Fibroblast of skin of right quadriceps (primary cell): ENCODE measurements around the gene CORO2A.

Source experiments
- DNase-seq: peaks from one replicate; pipeline ENCODE4 v3.0.0-alpha.2; 2013

Gene CORO2A, protein sequence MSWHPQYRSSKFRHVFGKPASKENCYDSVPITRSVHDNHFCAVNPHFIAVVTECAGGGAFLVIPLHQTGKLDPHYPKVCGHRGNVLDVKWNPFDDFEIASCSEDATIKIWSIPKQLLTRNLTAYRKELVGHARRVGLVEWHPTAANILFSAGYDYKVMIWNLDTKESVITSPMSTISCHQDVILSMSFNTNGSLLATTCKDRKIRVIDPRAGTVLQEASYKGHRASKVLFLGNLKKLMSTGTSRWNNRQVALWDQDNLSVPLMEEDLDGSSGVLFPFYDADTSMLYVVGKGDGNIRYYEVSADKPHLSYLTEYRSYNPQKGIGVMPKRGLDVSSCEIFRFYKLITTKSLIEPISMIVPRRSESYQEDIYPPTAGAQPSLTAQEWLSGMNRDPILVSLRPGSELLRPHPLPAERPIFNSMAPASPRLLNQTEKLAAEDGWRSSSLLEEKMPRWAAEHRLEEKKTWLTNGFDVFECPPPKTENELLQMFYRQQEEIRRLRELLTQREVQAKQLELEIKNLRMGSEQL

DNA sequence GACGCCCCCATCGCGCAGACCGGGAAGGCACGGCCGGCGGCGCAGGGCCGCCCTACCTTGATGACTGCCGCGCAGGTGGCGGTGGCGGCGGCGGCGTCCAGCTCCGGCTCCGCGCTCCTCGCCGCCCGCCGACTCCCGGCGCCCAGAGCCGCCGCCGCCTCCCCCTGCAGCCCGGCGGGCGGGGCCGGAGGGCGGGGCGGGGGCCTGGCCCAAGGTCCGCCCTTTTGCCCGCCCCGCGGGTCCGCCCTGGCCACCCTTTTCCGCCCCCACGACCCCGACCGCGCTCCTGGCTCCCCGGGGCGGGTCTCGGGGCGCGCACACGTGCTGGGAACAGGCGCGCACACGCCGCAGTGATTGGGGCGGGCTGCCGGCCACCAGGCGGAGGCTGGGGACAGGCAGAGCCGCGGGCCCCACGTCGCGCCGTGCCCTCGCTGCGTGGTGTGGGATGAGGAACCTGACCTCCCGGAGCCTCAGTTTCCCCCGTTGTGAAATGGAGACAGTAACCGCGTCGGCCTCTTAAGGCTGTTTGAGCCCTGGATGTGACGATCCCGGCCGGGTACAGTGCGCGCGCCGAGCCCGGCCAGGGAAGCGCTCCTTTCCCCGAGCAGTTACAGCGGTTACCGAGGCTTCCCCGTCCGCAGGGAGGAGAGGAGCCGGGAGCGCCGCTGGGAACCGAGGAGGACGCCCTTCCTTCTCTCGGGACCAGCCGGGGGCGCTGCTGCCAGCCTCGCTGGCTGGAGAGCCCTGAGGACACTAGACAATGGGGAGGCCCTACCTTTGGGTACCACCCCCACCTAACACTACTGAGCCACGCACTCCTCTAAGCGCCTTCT is at the start of gene CORO2A:
Gene CORO2A, minus strand, starts transcription at position 135 of the 833 bp plus-strand sequence. CDS start 34,977 bp downstream, outside the sequence.
- peak; percentile 60 for DNase-seq

DNA sequence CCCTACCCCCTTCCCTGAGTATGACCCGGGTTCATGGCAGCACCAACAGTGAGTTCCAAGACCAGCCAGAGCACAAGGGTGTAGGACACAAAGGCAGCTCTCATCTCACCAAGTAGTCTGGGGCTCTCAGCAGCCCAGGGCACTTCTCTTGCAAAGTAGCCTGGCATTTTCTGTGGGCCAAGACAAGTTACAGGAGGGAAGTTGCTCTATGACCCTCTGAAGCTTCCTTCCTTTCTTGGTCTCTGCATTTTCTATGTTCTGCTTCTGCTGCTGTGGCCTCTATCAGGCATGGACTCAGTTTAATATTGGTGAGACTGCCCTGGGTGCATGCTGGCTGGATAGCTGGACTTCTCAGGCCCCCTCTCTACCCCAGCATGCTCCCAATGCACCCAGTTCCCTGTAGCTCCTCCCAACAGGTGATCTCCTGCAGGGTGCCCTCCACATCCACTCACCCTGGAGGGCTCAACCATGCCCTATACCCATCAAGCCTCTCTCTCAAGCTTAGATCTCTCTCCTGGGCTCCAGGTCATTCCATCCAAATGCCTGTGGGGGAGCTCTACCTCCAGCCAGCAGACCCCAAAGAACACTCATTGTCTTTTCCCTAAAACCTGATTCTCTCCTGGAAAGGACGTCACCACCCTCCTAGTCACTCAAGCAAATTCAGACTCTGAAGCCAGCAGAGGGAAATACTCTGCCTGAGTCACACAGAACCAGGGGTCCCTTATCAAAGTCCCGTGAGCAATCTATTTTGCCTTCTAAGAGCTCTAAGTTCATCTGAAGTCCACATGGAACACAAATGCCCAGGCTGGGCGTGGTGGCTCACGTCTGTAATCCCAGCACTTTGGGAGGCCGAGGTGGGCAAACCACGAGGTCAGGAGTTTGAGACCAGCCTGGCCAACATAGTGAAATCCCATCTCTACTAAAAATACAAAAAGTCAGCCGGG is 49.2 kb upstream of the CORO2A start:
- DNase-seq: no peak

DNA sequence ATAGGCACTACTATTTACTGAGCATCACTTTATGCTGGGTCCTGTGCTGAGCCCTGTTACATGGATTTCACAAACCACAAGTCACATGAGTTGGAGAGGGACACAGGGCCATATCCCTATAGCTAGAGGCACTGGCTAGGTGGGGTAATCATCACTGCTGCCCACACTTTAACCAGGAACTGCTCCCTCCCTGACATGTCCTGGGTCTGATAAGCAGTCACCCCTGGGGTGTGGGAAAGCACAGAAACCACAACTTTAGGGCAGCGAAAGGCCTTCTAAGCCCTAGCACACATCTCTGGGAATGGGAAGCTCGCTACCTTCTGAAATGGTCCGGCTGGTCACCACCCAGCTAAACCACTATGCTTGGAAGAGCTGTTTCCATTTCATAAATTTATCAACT is 48.0 kb upstream of the CORO2A start:
- no peak for DNase-seq

DNA sequence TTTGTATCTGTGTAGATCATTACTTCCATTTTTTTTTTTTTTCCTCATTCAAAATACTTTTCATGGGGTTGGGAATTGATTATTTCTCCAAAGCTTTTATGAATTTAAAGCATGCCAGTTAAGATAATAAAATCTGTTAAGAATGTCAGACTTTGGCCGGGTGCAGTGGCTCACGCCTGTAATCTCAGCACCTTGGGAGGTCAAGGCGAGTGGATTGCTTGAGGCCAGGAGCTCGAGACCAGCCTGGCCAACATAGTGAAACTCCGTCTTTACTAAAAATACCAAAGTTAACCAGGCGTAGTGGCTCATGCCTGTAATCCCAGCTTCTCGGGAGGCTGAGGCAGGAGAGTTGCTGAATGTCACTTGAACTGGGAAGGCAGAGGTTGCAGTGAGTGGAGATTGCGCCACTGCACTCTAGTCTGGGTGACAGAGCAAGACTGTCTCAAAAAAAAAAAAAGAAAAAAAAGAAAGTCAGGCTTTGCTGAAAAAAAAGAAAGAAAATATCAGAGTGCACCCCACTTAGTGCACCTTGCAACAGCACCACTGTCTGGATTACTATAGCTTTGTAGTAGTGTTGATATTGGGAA is 44.6 kb upstream of the CORO2A start:
- DNase-seq: no peak

DNA sequence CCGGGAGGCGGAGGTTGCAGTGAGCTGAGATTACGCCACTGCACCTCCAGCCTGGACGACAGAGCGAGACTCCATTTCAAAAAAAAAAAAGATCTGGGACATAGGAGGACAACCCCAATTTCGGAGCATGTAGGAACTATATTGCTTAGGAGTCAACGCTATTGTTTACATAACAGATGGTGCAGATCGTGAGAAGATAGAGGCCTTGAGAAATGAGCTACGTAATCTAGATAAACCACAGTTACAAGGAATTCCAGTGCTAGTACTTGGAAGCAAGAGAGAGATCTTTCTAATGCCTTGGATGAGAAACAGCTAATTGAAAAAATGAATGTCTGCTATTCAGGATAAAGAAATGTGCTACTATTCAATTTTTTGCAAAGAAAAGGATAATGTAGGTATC is 42.7 kb upstream of the CORO2A start:
- no peak for DNase-seq

DNA sequence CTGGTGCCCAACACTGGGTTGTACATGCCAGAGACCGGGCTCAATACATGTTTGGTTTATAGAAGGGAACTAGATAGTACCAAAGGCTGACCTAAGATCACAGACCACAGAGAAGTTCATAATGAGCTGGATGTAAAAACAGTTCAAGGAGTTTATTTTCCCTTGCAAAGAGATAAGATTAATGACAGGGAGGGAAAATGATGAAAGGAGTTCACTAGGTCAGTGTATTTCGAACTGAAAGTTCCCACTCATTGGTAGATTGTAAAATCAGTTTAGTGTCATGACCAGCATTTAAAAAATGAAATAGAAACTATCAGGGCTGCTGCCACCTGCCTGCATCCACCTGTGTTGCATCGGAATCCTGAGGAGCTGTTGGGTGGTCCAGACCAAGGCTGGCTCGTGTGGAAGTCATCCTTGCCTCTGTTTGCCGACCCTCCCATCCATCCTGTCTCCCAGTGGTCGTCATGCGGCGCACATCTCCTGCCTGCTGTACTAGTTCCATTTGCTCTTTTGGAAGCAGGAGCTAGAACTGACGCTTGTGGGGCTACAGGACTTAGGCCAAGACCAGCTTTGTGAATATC is 41.9 kb upstream of the CORO2A start:
- DNase-seq: no peak

DNA sequence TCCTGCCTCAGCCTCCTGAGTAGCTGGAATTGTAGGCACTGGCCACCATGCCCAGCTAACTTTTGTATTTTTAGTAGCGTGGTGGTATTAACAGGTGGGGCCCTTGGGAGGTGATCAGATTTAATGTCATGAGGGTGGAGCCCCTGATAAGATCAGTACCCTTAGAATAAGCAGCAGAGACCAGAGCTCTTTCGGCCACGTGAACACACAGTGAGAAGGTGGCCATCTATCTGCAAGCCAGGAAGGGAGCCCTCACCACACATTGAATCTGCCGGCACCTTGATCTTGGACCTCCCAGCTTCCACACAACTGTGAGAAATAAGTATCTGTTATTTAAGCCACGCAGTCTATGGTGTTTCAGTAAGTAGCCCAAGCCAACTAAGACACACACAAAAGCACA is 40.5 kb upstream of the CORO2A start:
- DNase-seq: no peak

DNA sequence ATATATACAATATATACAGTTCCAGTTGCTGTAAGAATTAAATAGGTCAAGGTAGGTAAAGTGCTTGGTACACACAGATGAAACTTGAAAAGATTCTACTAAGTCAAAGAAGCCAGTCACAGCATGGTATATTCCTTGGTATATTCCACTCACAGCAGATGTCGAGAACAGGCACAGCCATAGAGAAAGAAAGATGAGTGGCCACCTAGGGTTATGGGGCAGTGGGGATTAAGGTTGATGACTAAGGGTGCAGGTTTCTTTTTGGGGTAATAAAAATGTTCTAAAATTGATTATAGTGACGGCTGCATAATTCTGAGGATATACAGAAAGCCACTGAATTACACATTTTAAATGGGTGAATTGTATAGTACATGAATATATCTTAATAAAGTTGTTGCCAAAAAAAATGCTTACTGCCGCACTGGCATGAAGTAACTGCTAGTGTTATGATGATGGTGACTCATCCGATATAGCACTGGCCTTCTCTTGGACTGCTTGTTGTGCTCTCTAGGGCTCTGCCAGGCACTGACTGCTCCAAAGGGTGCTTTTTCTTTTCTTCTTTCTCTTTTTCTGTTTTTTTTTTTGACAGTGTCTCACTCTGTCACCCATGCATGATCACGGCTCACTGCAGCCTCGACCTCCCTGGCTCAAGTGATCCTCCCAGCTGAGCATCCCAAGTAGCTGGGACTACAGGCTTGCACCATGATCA is 39.5 kb upstream of the CORO2A start:
- DNase-seq: peak; percentile 81

DNA sequence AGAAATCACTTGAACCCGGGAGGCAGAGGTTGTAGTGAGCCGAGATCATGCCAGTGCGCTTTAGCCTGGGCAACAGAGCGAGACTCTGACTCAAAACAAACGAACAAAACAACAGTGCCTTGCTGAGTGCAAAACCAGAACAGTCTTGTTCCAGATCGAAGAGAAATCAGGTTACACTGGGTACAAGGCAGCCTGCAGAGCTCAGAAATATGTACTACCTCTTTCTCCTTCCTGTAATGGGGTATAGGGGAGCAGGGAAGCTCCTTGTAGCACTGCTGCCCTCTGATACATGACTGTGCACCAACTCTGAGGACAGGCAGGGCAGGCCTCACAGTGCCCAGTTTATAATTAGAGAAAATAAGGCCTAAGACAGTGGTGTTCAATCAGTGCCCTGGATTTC is 38.4 kb upstream of the CORO2A start:
- no peak for DNase-seq

DNA sequence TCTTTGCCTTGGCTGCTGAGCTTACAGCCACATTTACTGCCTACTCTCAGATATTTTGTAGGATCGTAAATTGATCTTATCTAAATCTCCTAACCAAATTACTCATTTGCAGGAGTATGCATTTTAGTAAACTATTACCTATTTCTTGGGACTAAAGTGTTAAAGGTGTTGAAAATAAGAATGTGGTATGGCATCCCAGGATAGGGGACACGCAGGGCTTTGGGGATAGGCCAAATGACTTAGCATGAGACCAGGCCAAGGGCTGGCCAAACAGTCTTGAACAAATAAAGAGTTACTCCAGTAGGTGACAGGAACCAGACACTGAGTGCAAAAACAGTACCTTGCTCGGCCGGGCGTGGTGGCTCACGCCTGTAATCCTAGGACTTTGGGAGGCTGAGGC is 37.9 kb upstream of the CORO2A start:
- DNase-seq: no peak

DNA sequence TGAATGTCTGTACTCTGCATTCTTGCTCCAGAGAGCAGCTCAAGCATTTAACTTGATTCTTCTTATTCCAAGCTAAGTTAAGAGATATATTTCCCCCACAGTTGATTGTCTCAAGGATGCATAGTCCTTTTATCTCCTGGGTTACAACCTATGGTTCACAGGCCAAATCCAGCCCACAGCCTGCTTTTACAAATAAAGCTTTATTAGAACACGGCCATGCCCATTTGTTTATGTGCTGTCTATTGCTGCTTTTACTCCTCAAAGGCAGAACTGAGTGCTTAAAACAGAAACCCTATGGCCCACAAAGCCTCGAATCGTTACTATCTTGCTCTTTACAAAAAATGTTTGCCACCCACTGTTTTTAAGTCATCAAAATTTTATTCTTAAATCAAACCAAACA is 37.2 kb upstream of the CORO2A start:
- DNase-seq: no peak

DNA sequence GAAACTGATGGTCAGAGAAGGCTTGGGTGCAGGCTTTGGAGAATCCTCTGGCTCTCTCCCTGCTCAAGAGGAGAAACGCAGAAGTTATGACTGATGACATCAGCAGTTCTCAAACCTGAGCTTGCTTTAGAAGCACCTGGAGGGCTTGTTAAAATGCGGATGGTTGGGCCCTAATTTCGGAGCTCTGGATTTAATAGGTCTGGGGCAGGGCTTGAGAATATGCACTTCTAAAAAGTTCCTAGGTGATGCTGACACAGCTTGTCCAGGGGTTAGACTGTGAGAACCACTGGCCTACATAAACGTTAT is 36.6 kb upstream of the CORO2A start:
- no peak for DNase-seq

DNA sequence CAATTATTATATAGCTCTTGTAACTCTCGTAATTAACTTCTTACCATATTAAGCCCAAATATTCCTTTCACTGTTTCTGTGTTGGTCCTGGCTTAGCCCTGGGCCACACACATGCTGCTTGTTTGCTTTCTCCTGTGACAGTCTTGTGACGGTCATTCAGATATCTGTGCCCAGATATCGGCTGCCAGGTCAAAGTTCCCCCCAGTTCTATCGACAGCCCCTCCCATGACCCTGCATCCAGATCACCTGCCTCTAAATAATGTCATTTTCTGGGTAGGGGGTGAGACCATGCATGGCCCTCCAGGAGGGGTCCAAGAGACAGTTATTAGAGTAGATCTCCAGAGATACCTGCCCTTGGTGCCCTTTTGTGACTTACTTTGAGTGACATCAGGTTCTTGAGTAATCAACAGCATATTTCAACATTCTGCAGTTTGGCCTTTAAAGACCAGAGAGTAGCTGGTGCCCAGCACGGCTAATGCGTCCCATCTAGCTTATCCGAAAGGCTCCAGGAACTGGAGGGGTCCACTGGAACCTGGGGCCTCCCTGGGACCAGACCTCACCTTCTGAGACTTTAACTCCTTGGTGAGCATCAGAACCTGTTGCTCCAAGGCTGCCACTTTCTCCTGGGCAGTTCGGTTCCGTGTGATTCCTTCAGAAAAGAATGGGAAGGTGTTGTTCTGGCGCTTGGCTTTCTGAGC is 36.1 kb upstream of the CORO2A start:
- no peak for DNase-seq

DNA sequence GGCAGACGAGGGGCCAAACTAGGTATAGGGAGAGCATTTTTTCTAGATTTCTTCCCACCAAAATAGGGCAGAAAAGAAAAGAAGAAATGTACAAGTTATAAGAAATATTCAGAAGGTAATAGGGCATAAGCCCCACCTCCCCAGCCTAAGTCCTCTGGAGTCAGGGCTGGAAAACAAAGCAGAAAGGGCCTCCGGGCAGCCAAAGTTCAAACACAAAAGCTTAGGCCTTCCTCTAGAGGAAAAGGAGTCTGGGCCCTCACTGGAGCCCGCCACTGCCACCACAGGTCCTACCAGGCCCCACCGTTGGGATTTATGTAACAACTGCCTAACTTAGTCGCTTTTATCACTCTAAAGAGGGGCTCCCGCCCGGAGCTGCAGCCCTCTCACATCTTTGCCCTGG is 35.4 kb upstream of the CORO2A start:
- DNase-seq: no peak

DNA sequence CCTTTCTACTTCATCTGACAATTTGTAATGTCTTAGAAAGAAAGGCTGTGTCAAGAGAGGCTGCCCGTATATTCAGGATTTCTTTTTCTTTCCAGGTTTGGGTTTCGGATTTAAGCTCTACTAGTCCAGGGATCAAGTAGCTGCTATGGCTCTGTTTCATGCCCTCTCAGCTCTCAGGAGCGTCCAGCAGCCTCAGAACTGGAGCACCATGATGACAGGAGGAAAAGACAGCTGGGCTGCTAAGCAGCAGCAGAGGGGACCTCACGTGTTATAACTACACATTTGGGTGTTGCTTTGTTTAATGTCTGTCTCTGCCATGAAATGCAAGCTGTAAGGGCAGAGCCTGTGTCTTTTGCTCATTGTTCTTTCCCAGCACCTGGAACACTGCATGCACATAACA is 34.5 kb upstream of the CORO2A start:
- DNase-seq: no peak

DNA sequence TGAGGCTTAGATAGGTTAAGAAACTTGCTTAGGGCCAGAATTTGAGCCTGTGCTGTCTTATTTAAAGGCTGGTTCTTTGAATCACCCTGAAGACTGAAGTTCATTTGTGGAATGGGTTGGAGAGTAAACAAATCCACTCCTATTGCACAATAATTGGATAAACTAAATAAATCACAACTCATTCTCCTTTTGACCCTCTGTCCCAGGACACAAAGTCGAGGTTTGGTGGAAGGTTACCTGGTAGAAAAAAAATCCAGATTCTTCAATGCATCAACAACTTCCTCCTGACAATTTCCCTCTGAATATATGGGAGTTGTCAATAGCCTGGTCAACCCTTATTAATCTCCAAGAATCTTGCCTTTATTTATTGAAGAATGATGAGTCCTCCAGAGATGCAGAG is 34.1 kb upstream of the CORO2A start:
- no peak for DNase-seq

DNA sequence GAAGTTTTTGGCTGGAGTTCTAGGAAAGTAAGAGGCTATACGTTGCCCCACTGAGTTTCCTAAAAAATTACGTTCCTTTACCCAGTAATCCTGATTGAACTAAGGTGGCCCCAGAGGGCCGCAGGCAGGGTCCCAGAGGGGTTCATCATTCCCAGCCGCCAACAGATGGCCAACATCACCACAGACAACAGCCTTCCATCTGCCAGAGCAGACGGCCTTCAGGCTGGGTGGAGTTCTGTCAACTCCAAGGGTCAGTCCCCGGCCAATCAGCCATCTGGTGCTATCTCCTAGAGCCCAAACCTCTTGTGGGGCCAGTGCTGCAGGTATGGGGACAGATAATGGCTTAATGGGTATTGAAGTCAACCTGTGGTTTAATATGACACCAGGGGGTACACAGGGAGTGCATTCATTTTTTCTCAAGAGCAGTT is 32.6 kb upstream of the CORO2A start:
- DNase-seq: no peak

DNA sequence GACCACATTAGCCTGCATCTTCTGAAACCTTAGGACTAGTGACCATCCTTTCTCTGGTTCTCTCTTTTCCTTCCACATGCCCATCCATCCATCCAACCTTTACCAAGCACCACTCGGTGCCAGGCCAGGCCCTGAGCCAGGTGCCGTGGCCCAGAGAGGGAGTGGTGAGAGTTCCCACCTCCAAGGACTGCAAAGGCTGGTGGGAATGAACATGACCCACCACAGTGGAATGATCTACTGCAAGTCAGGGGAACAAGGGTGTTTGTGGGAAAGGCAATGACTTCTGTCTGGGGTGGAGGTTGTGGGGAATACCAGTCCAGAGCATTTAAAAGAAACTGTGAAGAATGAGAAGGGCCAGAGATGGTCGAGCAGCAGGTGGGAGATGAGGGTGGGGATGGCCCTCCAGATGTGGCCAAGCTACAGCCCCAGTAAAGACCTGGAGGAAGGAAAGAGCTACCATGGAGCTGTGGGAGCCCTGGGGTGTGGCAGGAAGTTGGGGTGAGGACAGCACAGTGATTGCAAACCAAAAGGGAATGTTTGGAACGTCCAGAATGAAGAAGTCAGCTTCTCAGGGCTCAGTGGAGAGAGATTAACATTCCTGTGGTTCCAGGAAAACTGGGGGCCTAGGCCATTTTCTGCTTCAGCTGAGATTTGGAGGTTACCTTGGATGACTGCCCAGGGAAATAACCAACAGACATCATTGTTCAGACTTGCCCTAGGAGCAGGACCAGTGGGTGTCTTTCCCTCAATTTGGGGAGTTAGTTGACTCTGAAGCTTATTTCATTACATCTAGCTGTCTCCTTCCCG is 30.7 kb upstream of the CORO2A start:
- DNase-seq: peak; percentile 100

DNA sequence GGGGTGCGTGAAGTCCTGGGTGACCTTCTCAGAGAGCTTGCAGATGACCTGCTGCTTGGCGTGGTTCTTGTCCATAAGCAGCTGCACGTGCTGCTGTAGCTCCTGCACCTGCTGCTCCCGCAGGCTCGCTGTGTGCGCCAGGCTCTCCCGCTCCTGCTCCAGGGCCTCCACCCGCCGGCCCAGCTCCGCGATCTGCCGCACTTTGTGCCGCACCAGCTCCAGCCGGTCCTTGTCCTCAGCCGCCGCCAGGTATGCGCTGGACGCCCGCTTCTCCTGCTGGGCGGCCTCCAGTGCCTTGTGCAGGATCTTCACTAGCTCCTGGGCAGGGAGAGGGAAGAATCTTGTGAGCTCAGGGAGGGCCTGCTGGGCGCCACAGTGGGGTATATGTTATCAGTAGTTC is 28.5 kb upstream of the CORO2A start:
- DNase-seq: no peak

DNA sequence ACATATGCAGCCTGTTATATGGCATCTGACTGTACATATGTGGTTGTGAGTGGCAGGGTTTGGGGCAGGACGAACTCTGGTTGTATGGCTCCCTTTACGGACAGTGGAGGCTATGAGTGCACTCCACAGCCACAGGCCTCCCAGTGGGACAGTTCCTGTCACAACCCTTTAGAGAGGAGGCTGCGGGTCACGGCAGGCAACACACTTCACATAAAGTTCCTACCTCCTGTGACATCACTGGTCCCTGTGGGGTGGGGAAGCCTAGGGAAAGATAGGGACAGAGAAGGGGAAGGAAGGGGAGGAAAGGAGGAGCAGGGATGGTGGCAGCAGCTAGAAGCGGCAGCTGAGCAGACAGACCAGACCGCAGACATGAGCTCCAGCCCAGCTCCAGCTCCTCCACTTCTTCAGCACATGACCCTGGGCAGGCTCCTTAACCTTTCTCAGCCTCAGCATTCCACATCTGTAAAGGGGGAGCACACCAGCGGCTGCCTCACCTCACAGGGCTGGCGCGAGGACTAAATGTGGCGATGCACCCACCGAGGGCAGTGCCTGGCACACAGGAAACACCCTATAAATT is 27.4 kb upstream of the CORO2A start:
- no peak for DNase-seq
